GM19395 (cell line): ENCODE data around the gene TNFRSF13B.
"Not testable (repeated sequence)": the region's sequence is repeated elsewhere in the genome, so short reads cannot be mapped to it uniquely, and the experiment has no call there.

Experiments
- ATAC-seq: cut with Tn5 transposase; IDR thresholded peaks from one replicate; pipeline ENCODE4 v1.9.1; 2021; ENCODE audit warnings: mild to moderate bottlenecking, moderate library complexity; ENCODE audit not compliant: unreplicated experiment

Gene TNFRSF13B

DNA sequence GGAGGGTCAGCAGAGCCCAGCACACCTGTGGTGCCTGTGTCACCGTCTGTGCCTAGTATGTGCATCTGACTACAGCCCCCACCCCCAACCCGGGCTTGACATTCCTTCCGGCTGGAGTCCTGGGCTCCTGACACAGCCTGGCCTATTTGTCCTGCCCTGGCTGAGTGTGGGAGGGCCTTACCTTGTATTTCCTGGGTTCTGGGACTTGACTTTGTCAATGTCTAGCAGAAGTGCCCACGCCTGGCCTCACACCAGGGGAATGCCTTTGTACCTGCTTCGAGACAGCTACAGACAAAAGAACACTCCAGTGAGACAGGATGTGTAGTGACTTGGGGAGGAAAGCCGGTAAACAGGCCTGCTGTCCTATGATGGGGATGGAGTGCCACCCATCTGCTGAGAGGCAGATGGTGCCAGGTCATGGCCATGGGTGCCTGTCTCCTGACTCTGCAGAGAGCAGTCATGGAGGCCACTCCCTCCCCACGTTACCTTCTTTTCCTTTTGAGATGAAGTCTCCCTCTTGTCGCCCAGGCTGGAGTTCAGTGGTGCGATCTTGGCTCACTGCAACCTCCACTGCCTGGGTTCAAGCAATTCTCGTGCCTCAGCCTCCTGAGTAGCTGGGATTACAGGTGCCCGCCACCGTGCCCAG, 42.8 kb downstream of the TNFRSF13B start:
- ATAC-seq: no peak

DNA sequence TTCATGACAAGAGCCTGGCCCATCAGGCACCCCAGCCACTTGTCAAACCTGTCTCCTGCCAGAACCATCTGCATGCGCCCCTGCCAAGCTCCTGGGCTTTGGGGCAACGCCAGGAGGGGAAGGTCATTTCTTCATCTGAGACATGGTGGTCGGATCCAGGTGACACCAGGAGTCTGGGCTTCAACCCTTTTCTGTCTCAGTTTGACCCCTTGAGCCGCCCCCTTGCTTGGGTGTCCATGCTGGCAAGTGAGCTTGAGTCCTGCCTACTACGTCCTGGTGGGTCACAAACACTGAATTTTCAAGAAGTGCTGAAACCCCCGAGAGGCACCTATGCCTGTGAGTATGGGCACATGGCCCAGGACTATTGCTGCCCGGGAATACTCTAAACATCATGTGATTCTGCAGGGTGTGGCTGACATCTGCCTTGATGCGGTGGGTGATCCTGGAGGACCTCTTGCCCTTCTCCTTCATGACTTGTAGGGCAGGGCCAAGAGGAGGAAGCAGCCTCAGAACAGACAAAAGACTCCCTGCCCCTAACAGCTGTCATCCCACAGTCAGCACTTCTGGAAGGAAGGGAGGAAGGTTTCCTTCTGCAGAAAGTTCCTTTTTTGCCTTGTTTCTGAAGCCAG, 43.4 kb downstream of the TNFRSF13B start:
- ATAC-seq: no peak

- no peak for ATAC-seq
Observed at GRCh38 chr17:16927641-16928321, 44.1 kb downstream of the TNFRSF13B start.

GRCh38 chr17:16926571-16927451, 45.1 kb downstream of the TNFRSF13B start:
- no peak for ATAC-seq

DNA sequence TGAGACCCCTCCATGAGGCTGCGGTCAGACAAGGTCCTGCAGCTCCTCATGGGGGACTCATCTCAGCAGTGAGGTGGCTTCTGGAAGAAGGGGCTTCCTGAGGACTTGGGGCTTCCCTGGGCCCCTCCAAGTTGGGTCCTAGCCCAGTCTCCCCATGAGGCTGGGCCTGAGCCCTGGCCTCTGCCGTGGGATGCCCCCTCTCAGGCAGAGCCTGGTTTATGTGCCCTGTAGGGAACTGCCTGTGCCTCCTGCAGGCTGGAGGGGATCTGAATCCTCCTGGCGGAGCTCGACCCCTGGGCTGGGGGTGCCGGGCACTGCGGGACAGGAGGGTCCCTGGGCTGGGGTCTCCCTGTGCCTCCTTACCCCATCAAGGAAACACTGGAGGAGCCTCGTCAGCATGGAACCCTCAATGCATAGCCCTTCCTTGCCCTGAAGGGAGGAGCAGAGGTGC, 45.8 kb downstream of the TNFRSF13B start:
- ATAC-seq: no peak

GRCh38 chr17:16925461-16926060, 46.4 kb downstream of the TNFRSF13B start:
- no peak for ATAC-seq

- no peak for ATAC-seq
Observed at GRCh38 chr17:16924696-16925440, 47.0 kb downstream of the TNFRSF13B start.

DNA sequence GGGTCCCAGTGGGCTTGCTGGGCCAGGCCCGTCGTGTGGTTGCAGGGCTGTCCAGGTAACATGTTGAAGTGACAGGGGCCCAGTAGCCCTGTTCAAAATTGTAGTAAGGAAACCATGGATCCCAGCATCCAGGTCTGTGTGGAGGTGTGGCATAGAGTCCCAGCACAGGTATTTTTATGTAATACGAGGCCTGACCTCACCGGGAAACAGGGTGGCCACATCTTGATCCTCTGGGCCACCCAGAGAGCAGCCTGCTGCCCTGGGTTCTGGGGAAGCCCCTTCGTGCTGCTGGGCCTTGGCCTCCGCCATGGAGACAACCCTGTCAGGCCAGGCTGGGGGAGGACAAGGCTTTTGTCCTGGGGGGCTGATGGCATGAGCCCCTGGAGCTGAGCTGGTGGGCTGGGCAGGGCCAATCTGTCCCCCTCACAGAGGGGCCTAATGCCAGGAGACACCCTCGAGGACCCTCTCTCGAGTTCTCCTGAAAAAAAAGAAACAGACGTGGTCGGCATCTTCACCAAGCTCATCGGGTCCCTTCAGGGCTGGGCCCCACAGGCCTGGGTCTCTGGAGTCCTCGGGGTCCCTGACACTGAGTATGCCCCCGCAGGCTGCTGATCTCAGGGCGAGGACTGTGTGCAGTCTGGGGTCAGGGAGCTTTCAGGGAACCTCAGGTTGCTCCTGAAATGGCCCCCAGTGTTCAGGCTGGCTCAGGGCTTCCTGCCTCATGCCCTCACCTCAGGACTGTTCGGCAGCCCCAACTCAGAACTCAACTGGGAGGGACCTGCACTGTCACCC, 47.8 kb downstream of the TNFRSF13B start:
- ATAC-seq: no peak

DNA sequence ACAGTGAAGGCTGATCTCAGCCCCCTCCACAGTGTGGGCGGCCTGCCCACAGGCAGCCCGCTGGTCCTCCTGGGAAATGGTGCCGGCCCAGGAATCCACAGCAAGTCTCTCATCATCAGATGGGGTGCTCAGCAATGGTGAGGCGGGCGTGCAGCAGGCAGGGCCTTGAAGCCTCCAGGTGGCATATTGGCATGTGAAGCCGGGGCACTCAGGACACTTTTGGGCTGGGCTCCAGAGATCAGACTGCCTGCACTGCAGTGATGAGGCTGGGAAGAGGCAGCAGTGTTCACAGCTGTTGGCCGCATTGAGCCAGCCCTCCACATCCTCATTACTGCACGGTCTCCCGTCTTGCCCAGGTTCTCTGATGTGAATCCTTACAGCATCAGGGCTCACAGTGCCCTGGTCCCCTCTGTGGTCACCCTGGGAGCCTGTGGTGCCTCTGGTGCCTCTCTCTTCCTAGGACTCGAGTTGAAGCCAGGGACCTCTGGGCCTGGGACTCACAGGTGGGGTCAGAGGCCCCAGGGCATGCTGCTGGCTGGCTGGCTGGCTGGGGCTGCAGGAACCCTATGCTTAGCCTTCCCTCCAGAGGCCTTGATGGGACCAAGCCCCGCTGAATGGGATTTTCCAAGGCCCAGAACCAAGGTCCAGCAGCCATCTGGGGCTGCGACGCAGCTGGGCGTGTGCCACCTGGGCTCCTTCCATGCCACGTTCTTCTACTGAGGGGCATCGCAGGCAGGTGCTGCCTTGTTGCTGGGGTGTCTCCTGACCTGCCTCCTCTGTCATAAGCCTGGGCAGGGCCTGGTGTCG, 48.6 kb downstream of the TNFRSF13B start:
- no peak for ATAC-seq

DNA sequence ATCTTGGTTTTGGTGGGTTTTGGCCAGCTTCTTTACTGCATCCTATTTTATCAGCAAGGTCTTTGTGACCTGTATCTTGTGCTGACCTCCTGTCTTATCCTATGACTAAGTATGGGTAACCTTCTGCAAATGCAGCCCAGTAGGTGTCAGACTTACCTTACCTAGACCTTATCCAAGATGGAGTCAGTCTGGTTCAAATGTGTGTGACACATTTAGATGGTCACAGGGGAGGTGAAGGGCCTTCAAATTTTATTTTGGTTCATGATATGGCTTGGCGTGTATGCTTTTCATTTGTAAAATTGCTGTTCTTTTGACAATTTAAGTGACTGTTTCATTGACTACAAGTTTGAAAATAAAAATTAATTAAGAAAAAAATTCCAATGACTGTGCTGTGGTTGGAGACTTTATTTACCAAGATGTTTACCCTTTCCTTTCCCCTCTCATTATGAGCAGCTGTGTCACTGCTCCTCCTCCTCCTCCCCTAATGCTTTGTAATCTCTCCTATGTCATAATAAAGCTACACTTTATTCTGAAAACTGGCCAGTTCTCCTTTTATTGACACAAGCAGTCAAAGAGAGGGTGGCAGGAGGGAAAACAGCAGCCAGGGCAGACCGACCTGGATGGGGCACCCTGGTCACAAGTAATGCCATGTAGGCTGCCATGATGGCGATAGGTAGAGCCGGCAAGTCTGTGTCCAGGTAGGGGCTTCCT, 49.4 kb downstream of the TNFRSF13B start:
- no peak for ATAC-seq

GRCh38 chr17:16921451-16921850, 50.5 kb downstream of the TNFRSF13B start:
- ATAC-seq: not testable (repeated sequence)

DNA sequence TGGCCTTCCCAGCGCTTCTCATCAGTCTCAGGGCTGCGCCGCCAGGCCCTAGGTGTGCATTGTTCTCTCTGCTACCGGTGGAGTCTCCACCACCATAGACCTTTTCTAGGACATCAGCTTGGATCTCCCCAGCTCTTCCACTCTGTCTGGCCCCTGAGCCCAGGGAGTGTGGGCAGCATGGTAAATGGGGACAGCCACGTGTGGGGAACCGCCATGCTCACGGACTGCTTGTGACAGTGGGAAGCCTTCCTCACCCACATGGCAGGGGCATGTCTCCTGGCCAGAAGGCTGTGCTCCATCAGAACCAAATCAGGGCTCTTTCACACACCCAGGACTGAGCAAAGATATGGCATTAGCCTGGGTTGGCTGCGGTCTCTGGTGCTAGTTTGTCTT, 51.3 kb downstream of the TNFRSF13B start:
- ATAC-seq: no peak

GRCh38 chr17:16919663-16920627, 52.0 kb downstream of the TNFRSF13B start:
- no peak for ATAC-seq

- ATAC-seq: no peak
Observed at GRCh38 chr17:16918443-16918842, 53.5 kb downstream of the TNFRSF13B start.

DNA sequence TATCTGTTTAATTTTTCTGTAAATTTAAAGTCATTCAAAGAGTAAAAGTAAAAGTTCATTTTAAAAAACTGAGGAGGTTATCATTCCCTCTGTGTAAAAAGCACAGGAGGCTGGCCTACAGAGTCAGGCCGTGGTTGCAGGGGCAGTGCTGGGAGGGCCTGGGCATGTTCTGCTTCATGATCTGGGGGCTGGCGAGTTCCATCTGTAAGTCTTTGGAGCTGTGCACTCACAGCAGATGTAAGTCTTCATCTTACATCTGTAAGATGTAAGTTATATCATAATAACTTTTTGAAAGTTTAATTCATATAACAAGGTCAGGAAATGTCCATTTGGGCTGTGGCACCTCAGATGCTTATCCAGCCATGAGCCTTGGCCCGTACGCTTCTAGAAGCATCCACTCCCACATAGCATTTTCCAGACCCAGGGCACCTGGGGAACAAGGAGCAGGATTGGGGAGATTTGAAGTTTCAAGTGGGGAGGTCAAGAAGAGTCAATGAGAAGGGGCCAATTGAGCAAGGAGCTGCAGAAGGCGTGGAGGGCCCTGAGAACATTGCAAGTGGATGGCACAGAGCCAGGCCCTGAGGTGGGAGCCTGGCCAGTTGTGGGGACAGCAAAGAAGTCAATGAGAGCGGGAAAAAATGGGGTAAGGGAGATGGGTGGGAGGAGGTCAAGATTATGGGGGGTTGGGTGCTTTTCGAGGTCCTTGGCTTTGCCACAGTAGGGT, 54.1 kb downstream of the TNFRSF13B start:
- no peak for ATAC-seq

GRCh38 chr17:16916557-16916920, 55.4 kb downstream of the TNFRSF13B start:
- ATAC-seq: no peak
